A549 treated with AZD9567 at 1 μM for 4 hours (cell line): Measurements from ENCODE around the gene FIZ1. TPM values are rescaled to one million over a fixed set of nuclear protein-coding genes. Genes with fewer than 3 reads are reported as not detected.

Experiments
- total RNA-seq: library from RNA; stranded (reverse); fragments of 200-300 nt; extraction: Qiagen RNA extraction; gene quantifications from 5 replicates; pipeline ENCODE4 v1.2.3, GENCODE V29; 2022; ENCODE audit not compliant: insufficient read depth

Gene FIZ1
- total RNA-seq: 18.8 to 22.1 TPM (median 21.4 TPM) in 5 replicates

GRCh38 chr19:55599468-55599841, at the start of gene FIZ1:
Gene FIZ1 (minus strand): TSS chr19:55599517. CDS start chr19:55597865, 1,652 bp downstream.

GRCh38 chr19:55647732-55648584, 48.6 kb upstream of the FIZ1 start, which contains the start of gene CCDC106:
Gene CCDC106 (plus strand): TSS chr19:55648212. CDS start chr19:55649047, 835 bp downstream.

GRCh38 chr19:55643003-55643886, 43.9 kb upstream of the FIZ1 start, which contains the start of gene ZNF581:
Gene ZNF581 (plus strand): TSS chr19:55643649. CDS start chr19:55644572, 923 bp downstream.

GRCh38 chr19:55640577-55641425, 41.5 kb upstream of the FIZ1 start, which contains the start of gene ZNF580:
Gene ZNF580 (plus strand): TSS chr19:55641002. CDS start chr19:55642509, 1,507 bp downstream.

GRCh38 chr19:55624109-55625003, 25.0 kb upstream of the FIZ1 start, which contains the start of gene ZNF784:
Gene ZNF784 (minus strand): TSS chr19:55624566. CDS start chr19:55624561, 5 bp downstream.

GRCh38 chr19:55605637-55606470, 6.5 kb upstream of the FIZ1 start, which contains the start of gene ZNF865:
Gene ZNF865 (plus strand): TSS chr19:55605647. CDS start chr19:55613619, 7,972 bp downstream.

GRCh38 chr19:55599842-55600661, 735 bp upstream of the FIZ1 start, which contains the start of gene ZNF524:
Gene ZNF524 (plus strand): TSS chr19:55600288. CDS start chr19:55602113, 1,825 bp downstream.

GRCh38 chr19:55580628-55581144, 18.6 kb downstream of the FIZ1 start, which contains the start of gene ZNF579:
Gene ZNF579 (minus strand): TSS chr19:55580848. CDS start chr19:55579639, 1,209 bp downstream.

GRCh38 chr19:55545443-55545842, 53.9 kb downstream of the FIZ1 start, which contains the start of gene SBK3:
Gene SBK3 (minus strand): TSS chr19:55545543. CDS start chr19:55545543, 0 bp downstream.

Other genes with a start within 250 kb of the FIZ1 start
- 0.95 to 1.2 TPM (median 1.0 TPM) in 4 of 5 replicates, not detected in the other for gene COX6B2, start 244.8 kb downstream of the FIZ1 start, total RNA-seq
- 0.10 to 0.22 TPM (median 0.16 TPM) in 4 of 5 replicates, not detected in the other for gene GARIN5B, start 236.3 kb downstream of the FIZ1 start, total RNA-seq
- 16.8 to 21.9 TPM (median 17.3 TPM) in 5 replicates for gene IL11, start 229.1 kb downstream of the FIZ1 start, total RNA-seq
- gene TMEM190, start 222.7 kb downstream of the FIZ1 start, total RNA-seq: 1.6 to 2.0 TPM (median 1.8 TPM) in 4 of 5 replicates, not detected in the other
- gene TMEM238, start 215.2 kb downstream of the FIZ1 start, total RNA-seq: 6.5 to 9.2 TPM (median 8.0 TPM) in 4 of 5 replicates, not detected in the other
- 2,640 to 3,810 TPM (median 2,807 TPM) in 5 replicates for gene RPL28, start 213.6 kb downstream of the FIZ1 start, total RNA-seq
- gene UBE2S, start 191.7 kb downstream of the FIZ1 start, total RNA-seq: 283 to 453 TPM (median 448 TPM) in 5 replicates
- 0.02 TPM in 2 of 5 replicates, not detected in the others for gene SHISA7, start 156.2 kb downstream of the FIZ1 start, total RNA-seq
- 49.3 to 64.4 TPM (median 61.3 TPM) in 5 replicates for gene ISOC2, start 137.9 kb downstream of the FIZ1 start, total RNA-seq
- not detected in 5 replicates for gene C19orf85, start 134.8 kb downstream of the FIZ1 start, total RNA-seq
- 4.3 to 7.1 TPM (median 6.2 TPM) in 5 replicates for gene ZNF628, start 122.9 kb downstream of the FIZ1 start, total RNA-seq
- 31.1 to 56.8 TPM (median 53.6 TPM) in 5 replicates for gene NAT14, start 114.3 kb downstream of the FIZ1 start, total RNA-seq
- 0.41 to 1.0 TPM (median 0.82 TPM) in 5 replicates for gene SSC5D, start 111.1 kb downstream of the FIZ1 start, total RNA-seq
- 1.8 to 2.1 TPM (median 2.0 TPM) in 4 of 5 replicates, not detected in the other for gene SBK2, start 62.4 kb downstream of the FIZ1 start, total RNA-seq
- 0.79 to 1.2 TPM (median 0.93 TPM) in 4 of 5 replicates, not detected in the other for gene SBK3, start 54.0 kb downstream of the FIZ1 start, total RNA-seq
- gene ZNF579, start 18.7 kb downstream of the FIZ1 start, total RNA-seq: 7.2 to 29.0 TPM (median 26.0 TPM) in 5 replicates
- 11.7 to 18.6 TPM (median 17.2 TPM) in 5 replicates for gene ZNF524, start 771 bp upstream of the FIZ1 start, total RNA-seq
- gene ZNF865, start 6.1 kb upstream of the FIZ1 start, total RNA-seq: 5.6 to 11.6 TPM (median 11.2 TPM) in 5 replicates
- gene ZNF784, start 25.0 kb upstream of the FIZ1 start, total RNA-seq: 5.3 to 7.2 TPM (median 6.9 TPM) in 5 replicates
- gene ZNF580, start 41.5 kb upstream of the FIZ1 start, total RNA-seq: 22.8 to 54.8 TPM (median 51.9 TPM) in 5 replicates
- 32.4 to 52.5 TPM (median 51.0 TPM) in 5 replicates for gene ZNF581, start 44.1 kb upstream of the FIZ1 start, total RNA-seq
- 11.8 to 15.8 TPM (median 15.2 TPM) in 5 replicates for gene CCDC106, start 48.7 kb upstream of the FIZ1 start, total RNA-seq
- gene U2AF2, start 55.5 kb upstream of the FIZ1 start, total RNA-seq: 256 to 304 TPM (median 290 TPM) in 5 replicates
- gene EPN1, start 75.7 kb upstream of the FIZ1 start, total RNA-seq: 120 to 215 TPM (median 193 TPM) in 5 replicates
- not detected in 5 replicates for gene NLRP9, start 138.9 kb upstream of the FIZ1 start, total RNA-seq
- gene RFPL4A, start 159.6 kb upstream of the FIZ1 start, total RNA-seq: 0.84 to 2.2 TPM (median 1.1 TPM) in 5 replicates
- 0.14 to 0.17 TPM (median 0.17 TPM) in 3 of 5 replicates, not detected in the others for gene RFPL4AL1, start 169.6 kb upstream of the FIZ1 start, total RNA-seq
- gene NLRP11, start 232.5 kb upstream of the FIZ1 start, total RNA-seq: 0.02 to 0.03 TPM (median 0.03 TPM) in 3 of 5 replicates, not detected in the others
- gene NLRP4, start 237.0 kb upstream of the FIZ1 start, total RNA-seq: not detected in 5 replicates